ENCODE data around the gene GSTM3.
A peak's percentile ranks its signal among the peaks of the same experiment; 100 is the strongest.
"Not testable (repeated sequence)": the region's sequence is repeated elsewhere in the genome, so short reads cannot be mapped to it uniquely, and the experiment has no call there.

GSTM3 gene

DNA sequence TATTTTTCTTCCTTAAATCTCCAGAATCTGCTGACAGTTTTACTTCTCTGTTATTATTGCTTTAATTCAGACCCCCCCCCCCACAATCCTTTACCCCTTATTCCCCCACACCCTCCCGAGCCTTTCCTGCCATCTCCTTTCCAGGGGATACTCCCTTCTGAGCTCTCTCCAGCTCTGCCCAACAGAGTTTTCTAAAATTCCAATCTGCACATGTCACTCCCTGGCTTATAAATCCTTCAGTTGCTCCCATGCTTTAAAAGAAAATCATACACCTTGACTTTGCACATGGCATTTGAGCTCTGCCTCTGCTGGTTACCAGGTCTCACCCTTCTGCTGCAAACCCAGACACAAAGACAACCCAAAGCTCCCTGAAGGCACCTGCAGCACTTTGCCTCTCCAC, 34.6 kb upstream of the GSTM3 start:
- DNase-seq (ENCODE audit: low read depth), result no peak

- no peak for DNase-seq (ENCODE audit: low read depth)
These were observed 33.2 kb upstream of the GSTM3 start for GRCh38 chr1:109773900-109774485.

DNA sequence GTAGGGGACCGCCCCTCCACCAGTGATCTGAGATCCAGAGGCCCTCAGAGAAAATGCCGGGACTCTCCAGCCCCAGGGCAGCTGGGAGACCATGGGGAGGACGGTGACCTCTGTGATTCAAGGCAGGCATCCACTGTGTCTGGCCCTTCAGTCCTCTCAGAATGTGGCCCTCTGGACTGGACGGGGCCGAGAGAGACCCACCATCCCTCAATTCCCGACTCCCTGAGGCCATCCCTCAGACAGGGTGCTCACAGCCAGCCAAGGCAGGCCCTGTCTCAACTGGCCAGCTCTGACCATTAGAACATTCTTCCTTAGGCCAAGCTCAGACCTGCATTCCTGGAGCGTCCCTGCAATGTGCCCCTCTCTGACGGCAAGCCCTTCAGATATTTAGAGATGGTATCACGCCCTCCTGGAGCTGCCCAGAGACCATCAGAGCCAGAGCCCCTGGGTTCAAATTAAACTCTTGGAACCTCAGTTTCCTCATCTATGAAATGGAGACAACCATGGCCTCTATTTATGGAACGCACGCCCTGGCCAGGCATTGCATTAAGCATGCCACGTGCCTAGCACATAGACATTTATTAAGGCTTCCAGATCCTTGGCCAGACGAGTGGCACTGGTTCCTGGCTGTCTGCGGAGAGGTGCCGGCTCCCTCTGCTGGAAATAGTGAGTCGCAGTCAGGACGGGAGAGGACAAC, 32.5 kb upstream of the GSTM3 start:
- peak; percentile 88 for DNase-seq (ENCODE audit: low read depth)

DNA sequence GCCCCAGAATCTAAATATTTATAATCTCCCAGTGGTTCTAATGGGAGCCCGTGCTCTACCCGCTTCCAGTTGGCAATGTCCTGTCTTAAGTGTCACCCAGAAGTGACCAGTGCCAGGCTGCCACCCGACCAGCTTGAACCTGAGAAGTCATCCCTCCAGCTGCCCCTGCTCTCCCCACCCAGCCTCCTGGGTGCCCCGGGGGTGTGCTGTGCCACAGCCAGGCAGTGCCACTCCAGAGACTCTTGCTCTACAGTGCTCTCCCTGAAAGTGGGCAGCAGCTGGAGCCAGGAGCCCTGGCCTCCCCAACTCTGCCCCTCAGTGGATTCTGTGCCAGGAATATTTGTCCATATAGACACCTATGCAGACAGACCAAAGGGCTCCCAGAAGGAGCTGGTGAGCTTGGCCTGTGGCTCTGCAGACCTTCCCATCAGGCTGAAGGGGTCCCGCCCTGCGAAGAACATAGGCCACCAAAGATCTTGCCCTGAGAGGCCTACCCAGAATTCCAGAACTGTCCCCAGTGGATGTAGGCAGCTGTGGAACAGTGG, 31.9 kb upstream of the GSTM3 start:
- DNase-seq (ENCODE audit: low read depth), result no peak

GRCh38 chr1:109771712-109772657, 31.1 kb upstream of the GSTM3 start:
- no peak for DNase-seq (ENCODE audit: low read depth)

DNA sequence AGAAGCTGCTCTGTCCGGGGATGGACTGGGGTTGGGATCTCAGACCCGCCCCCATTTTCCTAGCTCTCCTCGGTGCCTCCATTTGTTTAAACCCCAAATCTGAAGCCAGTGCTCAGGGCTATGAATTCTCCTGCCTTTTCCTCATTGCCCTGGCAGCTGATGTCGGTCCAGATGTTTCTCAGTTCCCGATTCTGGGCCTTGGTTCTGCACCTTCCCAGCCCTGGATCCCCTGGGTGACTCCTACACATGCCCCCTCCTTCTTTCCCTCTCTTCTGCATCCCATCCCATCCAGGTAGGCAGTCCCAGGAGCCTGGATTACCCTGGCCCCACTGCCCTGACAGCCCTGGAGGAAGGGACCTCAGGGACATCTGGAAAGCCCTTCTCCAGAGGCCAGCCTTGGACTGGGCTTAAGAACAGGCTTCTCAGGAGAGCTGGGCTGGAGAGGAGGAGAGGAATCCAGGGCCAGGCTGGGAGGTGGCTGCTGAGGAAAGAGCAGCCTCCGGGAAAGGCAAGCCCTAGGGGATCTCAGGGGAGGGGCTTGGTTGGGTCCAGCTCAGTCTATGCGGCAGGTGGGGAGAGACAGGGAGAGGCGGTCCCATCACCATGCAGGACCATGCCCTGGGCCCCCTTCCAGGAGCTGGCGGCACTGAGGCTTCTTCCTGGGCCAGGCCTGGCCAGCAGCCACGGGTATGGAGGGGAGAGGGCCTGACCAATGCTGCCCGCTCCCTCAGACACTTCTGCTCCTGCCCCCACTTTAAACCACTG, 29.7 kb upstream of the GSTM3 start:
- DNase-seq (ENCODE audit: low read depth), result no peak

DNA sequence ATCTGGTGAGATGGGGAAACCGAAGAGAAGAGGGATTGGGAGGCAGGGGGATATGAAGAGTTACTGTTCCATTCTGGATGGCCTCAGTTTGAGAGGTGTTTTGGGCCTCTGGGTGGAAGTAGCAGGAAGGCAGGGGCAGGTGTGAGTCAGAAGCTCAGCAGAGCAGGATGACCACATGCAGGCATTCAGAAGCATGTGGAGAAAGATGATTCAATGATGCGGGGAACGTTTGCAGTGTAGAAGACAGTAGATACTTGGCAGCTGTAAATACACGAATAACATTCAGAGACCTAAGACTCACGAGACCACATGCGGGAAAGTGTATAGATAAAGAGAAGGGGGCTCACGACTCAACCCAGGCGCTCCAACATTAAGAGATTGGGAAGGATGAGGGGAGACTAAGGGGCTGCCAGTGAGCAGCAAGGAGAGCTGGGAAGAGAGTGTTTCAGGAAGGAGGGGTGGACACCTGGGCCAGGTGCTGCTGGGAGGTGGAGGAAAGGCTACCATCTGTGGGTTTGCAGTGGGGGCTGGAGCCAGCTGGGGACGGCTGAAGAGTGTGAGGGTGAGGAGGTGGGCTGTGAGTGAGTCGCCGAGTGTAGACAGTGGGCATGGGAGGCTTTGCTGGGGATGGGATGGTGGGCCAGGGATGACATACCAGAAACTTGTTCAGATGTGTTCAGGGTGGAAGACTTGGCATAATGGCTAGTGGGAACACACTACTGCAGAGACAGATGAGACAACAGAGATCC, 28.7 kb upstream of the GSTM3 start:
- DNase-seq (ENCODE audit: low read depth), result no peak

GRCh38 chr1:109768820-109769219, 28.0 kb upstream of the GSTM3 start:
- no peak for DNase-seq (ENCODE audit: low read depth)

- no peak for DNase-seq (ENCODE audit: low read depth)
These were observed 27.5 kb upstream of the GSTM3 start for GRCh38 chr1:109768335-109768650.

- DNase-seq (ENCODE audit: low read depth), result no peak
These were observed 26.9 kb upstream of the GSTM3 start for GRCh38 chr1:109767637-109768334.

GRCh38 chr1:109766991-109767636, 26.3 kb upstream of the GSTM3 start:
- DNase-seq (ENCODE audit: low read depth), result not testable (repeated sequence)

GRCh38 chr1:109765896-109766615, 25.2 kb upstream of the GSTM3 start:
- no peak for DNase-seq (ENCODE audit: low read depth)

DNA sequence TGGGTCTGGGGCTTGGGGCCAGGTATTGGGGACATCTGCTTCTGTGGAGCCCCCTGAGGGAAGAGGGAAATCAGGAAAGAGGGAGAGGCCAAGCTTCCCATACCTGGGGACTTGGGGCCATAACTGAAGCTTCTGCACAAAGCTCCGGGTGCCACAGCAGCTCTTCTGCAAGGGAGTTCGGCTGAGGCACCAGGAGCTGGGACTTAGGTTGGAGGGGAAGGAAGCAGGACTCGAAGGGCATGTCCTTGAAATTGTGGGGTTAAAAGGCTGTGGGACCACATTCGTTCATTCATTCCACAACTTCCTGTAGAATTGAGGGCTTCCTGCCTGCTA, 24.6 kb upstream of the GSTM3 start:
- no peak for DNase-seq (ENCODE audit: low read depth)

DNA sequence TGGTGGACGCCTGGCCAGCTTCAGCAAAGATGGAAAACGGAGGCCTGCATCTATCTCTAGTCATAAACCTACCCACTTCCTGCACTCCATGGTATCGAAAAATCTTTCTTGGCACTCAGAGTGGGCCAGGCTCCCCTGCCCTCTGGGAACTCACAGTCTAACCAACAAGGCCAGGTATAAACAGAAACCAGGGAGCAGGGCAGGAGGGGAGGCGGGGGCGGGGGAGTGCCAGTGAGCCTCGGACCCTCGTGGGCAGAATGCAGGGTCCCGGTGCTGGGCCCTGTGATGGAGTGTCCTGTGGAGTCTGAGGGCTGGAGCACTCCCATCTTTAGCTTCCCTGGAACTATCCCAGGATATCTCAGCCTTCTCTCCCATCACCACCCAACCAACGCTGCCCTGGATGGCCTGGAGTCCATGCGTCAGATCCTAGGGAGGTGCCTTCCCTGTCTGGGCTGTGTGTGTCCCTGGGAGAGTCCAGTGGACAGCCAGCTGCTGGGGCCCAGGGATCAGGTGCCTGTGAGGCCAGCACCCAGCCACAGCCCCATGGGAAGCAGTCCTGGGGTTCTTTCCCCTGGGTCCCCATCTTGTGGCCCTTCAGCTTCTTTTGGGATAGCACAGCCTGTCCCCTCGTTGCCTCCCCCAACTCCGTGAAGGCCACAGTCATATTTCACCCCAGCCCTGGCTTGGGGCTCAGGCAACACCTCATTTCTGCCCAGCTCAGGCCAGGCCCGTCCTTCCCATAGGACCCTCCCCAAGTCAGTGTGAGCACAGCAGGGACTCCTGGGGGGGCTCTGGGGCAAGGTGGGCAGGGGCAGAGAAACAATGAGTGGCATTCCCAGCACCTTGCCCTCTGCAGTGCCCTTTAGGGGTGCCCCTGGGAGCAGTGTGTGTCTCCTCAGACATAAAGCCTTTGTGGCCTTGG, 24.0 kb upstream of the GSTM3 start:
- DNase-seq (ENCODE audit: low read depth), result no peak

GRCh38 chr1:109763646-109764415, 23.0 kb upstream of the GSTM3 start, which contains the start of gene EPS8L3:
Gene EPS8L3, minus strand, starts transcription at chr1:109763923. Its CDS starts 2,174 bp downstream, at chr1:109761749.
- DNase-seq (ENCODE audit: low read depth), result no peak

- DNase-seq (ENCODE audit: low read depth), result peak; percentile 41
These were observed 22.2 kb upstream of the GSTM3 start for GRCh38 chr1:109762821-109763645.
